Heart right ventricle (tissue), 16 donors: ENCODE results near the gene ELMO1. TPM values are rescaled to one million over a fixed set of nuclear protein-coding genes. Genes with fewer than 3 reads are reported as not detected.

ENCODE experiments used
- ATAC-seq, 8 donors: fragments of 200-7000 bp; cut with Tn5 transposase; one replicate each; pipeline ENCODE4 v1.9.1; 2020; ENCODE audit warnings: mild to moderate bottlenecking in 8 of 8, moderate library complexity in 8 of 8, moderate number of reproducible peaks in 1 of 8
- DNase-seq, 2 donors: peaks; one replicate each; pipeline ENCODE4 v3.0.0-alpha.2; 2020
- H3K27ac ChIP-seq, 10 donors: fragments of 200-600 bp; sonication (generic) in 2 of 10; one replicate each; pipeline versions ENCODE4 v1.5.0 to v1.8.0; 2020 to 2022; ENCODE audit warnings: mild to moderate bottlenecking in 3 of 10
- H3K27me3 ChIP-seq, 7 donors: fragments of 200-600 bp; one replicate each; pipeline ENCODE4 v1.8.0; 2021 to 2022; ENCODE audit warnings: mild to moderate bottlenecking in 2 of 7
- H3K36me3 ChIP-seq, 9 donors: fragments of 200-600 bp; sonication (generic) in 1 of 9; one replicate each; pipeline versions ENCODE4 v1.5.0 to v1.8.0; 2020 to 2022; ENCODE audit warnings: mild to moderate bottlenecking in 2 of 9
- H3K4me1 ChIP-seq, 9 donors: fragments of 200-600 bp; sonication (generic) in 1 of 9; one replicate each; pipeline versions ENCODE4 v1.5.0 to v1.8.0; 2020 to 2022; ENCODE audit warnings: mild to moderate bottlenecking in 4 of 9
- H3K4me3 ChIP-seq, 10 donors: fragments of 200-600 bp; sonication (generic) in 2 of 10; one replicate each; pipeline versions ENCODE4 v1.5.0 to v1.8.0; 2020 to 2022; ENCODE audit warnings: mild to moderate bottlenecking in 7 of 10, moderate library complexity in 2 of 10
- H3K9me3 ChIP-seq, 11 donors: fragments of 200-600 bp in 10 of 11; sonication (generic) in 2 of 11; one replicate each; pipeline versions ENCODE4 v1.5.0 to v1.8.0; 2013 to 2022; ENCODE audit warnings: mild to moderate bottlenecking in 2 of 11, control low read depth in 1 of 11, moderate library complexity in 1 of 11
- WGBS, 2 donors: extraction: QIAGEN DNeasy Blood & Tissue Kit; methylation state at CpG; one replicate each; pipeline ENCODE4 v1.1.7; 2013; ENCODE audit warnings: inconsistent platforms in 1 of 2; 5-methylcytosine and 5-hydroxymethylcytosine counted together
- intact Hi-C, 10 donors: fragments of 100-400 bp; cut with DNase I; formaldehyde crosslinking; loops; one replicate each; pipeline versions ENCODE4 v1.11.1 to v1.14.2; 2022
- polyA plus RNA-seq, 2 donors: library from polyadenylated mRNA; stranded (reverse); fragments of 200-250 nt; gene quantifications; one replicate each; pipeline ENCODE4 v1.2.3, GENCODE V29; 2013
- total RNA-seq, 10 donors: library from RNA; stranded (reverse); fragmentation: NEBNext Ultra II Directional in 3 of 10; extraction: Animal tissue kit (Norgen Biotek cat#: 25700) in 3 of 10; gene quantifications; one replicate each; pipeline versions ENCODE4 v1.2.1 to v1.2.4, GENCODE V29; 2021 to 2023
- TF ChIP-seq, protein P1 (sequence below), 9 donors: fragments of 200-600 bp; sonication (generic) in 2 of 9; IDR thresholded peaks; one replicate each; pipeline versions ENCODE4 v1.5.0 to v1.8.0; 2021 to 2022; ENCODE audit warnings: antibody characterized with exemption in 9 of 9, mild to moderate bottlenecking in 5 of 9, moderate library complexity in 1 of 9
- donor health status: Arrhythmogenic right ventricular cardiomyopathy.
- donor health status: ischemic (EF 13 %, LVEDD 7.1; RV severe dilation, severe dysfunction).
- donor health status: healthy with polysubstance abuse.
- donor health status: DM: no; HTN: yes; CAD: no.
- donor health status: DM: no; HTN: no; CAD: no.
- donor health status: ischemic (EF 25% LVEDD 6.9; RV normal size, moderate dysfunction).
- donor health status: ischemic (EF 25% LVEDD 5.7; RV mildly dilated, moderate dysfunction).
- donor health status: healthy.
- donor health status: DM: yes; HTN: yes; CAD: no.
- donor health status: Ischemic cardiomyopathy.
- donor health status: ischemic (EF 35%, LVEDD 5.7; RV mildly dilated, moderate dysfunction).
- donor health status: nonischemic (EF 11% LVEDD 7.7; RV severe dilation, severe dysfunction).
- donor health status: DM: yes; HTN: yes; CAD: no.
- donor health status: PGD.
- donor health status: ischemic (EF 29% LVEDD 5.4; RV normal size, mild dysfunction).
- donor health status: nonischemic (EF 23%, LVEDD 6.1; RV moderate dilation, normal function).

Gene ELMO1
- total and polyA plus RNA-seq, 12 donors = 8.5 to 18.0 (median 13.9) TPM

DNA sequence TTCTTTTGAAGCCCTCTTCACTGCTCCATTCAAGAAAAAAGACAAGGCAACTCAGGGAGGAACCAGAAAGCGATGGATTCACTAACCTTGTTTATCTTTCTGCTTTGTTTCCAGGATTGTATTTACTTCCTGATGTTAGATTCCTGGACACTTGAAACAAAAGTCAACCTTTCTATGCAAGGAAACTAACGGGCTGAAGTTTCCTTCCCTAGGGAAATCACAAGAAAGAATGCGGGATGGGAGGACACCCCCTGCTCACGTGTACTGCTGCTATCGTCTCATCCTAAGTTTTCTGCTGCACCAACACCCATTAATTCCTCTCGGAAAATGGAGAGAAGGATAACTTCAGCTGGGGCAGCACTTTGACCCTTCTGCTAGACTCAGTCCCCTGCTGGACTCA lies 50.3 kb downstream of the ELMO1 start:
- WGBS, 2 donors = 64 to 71% methylated on average over 6 of the region's 6 CpGs
- intact Hi-C loops = no loop called here
- H3K4me1 ChIP-seq = peaks cover 0 to 36% (median 12%) of the 10 kb centered on the region in 9 donors
- no peaks in the 10 kb centered on the region for H3K36me3 ChIP-seq
- TF ChIP-seq, protein P1, sequence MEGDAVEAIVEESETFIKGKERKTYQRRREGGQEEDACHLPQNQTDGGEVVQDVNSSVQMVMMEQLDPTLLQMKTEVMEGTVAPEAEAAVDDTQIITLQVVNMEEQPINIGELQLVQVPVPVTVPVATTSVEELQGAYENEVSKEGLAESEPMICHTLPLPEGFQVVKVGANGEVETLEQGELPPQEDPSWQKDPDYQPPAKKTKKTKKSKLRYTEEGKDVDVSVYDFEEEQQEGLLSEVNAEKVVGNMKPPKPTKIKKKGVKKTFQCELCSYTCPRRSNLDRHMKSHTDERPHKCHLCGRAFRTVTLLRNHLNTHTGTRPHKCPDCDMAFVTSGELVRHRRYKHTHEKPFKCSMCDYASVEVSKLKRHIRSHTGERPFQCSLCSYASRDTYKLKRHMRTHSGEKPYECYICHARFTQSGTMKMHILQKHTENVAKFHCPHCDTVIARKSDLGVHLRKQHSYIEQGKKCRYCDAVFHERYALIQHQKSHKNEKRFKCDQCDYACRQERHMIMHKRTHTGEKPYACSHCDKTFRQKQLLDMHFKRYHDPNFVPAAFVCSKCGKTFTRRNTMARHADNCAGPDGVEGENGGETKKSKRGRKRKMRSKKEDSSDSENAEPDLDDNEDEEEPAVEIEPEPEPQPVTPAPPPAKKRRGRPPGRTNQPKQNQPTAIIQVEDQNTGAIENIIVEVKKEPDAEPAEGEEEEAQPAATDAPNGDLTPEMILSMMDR (IDR thresholded peaks at IDR 0.05) = no peak
- DNase-seq = no peak
- H3K27ac ChIP-seq = peak overlapping the region in 6 of 10 donors; percentile 3 to 49 (median 38)
- ATAC-seq = peak in 3 of 8 donors; percentile 15 to 60 (median 21)
- H3K4me3 ChIP-seq = no peak overlapping the region
- H3K27me3 ChIP-seq = no peaks in the 10 kb centered on the region
- peaks cover 0 to 9% (median 0%) of the 10 kb centered on the region in 11 donors for H3K9me3 ChIP-seq

DNA sequence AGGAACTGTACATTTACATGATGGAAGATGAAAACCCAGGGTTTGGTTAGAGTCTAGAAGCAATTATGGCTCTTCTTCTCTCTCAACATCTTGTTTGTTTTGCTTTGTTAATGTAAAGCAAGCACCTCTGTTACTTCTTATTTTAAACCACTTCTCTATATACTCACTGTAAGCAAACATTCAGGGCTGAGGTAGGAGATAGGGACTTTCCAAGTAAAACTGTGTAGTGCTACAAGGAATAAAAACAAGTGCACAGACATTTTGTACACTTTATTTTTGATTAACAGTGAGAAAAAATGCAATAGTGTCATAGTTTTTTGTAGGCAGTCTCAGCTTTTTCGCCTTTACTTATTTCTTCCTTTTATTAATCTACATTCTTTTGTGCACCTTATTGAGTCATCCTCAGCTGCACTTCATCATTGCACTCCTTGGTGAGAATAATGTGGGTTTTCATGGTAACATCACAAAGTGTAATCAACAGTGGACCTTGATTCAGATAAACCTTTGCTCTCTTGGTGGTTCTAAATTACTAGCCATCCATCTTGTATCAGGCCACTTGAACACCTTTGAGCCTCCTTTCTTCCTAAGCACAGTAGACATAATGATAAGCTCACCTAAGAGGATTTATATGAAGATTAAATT lies 52.9 kb downstream of the ELMO1 start:
- Histone ChIP-seq H3K9me3 (no peaks in the 10 kb centered on the region), H3K4me3 (no peak overlapping the region), H3K27me3 (no peaks in the 10 kb centered on the region), H3K27ac (no peak overlapping the region), H3K4me1 (peaks cover 4 to 60% (median 26%) of the 10 kb centered on the region in 9 donors), H3K36me3 (no peaks in the 10 kb centered on the region)
- 93 to 98% methylated on average over 1 of the region's 1 CpG for WGBS, 2 donors
- ATAC-seq (no peak), DNase-seq (no peak)
- TF ChIP-seq, protein P1 (IDR thresholded peaks at IDR 0.05) = no peak
- intact Hi-C loops = loop anchor here in 1 of 10 donors (2.0 kb wide), 1 partner anchor 45 kb away; no protein-coding TSS in a partner anchor

DNA sequence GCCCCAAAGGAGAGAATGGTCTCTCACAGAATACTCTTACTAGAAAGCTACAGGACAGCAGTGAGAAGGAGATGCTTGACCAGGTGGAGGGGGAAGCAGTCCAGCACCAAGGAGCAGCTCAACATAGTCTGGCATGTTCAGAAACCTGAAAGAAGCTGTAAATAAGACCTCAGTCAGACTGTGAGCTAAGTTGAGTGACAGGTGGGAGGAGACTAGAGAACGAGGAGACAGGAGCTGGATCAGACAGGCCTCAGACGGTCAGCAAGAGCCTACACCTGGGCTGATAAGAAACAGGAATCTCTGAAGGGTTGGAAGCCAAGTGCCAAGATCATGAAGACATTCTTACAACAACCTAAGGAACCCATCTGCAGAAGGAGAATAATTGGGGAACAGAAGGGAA lies 54.5 kb downstream of the ELMO1 start:
- no peak overlapping the region for H3K4me3 ChIP-seq
- H3K4me1 ChIP-seq = peaks cover 8 to 57% (median 35%) of the 10 kb centered on the region in 9 donors
- H3K27ac ChIP-seq = no peak overlapping the region
- DNase-seq (no peak), ATAC-seq (no peak)
- TF ChIP-seq, protein P1 (IDR thresholded peaks at IDR 0.05) = no peak
- H3K9me3 ChIP-seq = no peaks in the 10 kb centered on the region
- intact Hi-C loops = loop anchor here in 1 of 10 donors (5.0 kb wide), 1 partner anchor 42 kb away; no protein-coding TSS in a partner anchor
- WGBS, 2 donors = 71 to 79% methylated on average over 2 of the region's 2 CpGs
- H3K36me3 ChIP-seq = no peaks in the 10 kb centered on the region
- H3K27me3 ChIP-seq = no peaks in the 10 kb centered on the region

DNA sequence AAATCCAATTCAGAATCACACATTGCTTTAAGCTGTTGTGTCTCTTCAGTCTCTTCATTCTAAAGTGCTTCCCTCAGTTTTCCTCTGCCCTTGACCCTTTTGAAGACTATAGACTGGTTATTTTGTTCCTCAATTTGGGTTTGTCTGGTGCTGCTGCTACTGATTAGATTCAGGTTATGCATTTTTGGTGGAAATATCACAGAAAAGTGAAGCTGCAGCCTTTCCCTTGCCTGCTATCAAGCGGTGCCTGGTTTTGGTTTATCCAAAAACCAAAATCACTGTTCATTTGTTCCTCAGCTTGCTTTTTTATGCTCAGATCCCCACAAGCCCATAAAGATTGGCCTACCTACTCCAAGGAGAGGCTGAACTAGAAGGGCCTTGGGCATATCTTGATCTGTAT lies 55.2 kb downstream of the ELMO1 start:
- no peak overlapping the region for H3K27ac ChIP-seq
- H3K36me3 ChIP-seq = no peaks in the 10 kb centered on the region
- TF ChIP-seq, protein P1 (IDR thresholded peaks at IDR 0.05) = no peak
- no peaks in the 10 kb centered on the region for H3K9me3 ChIP-seq
- H3K4me3 ChIP-seq = no peak overlapping the region
- no peak for ATAC-seq
- 100% methylated on average over 1 of the region's 1 CpG for WGBS, 2 donors
- peaks cover 4 to 53% (median 31%) of the 10 kb centered on the region in 9 donors for H3K4me1 ChIP-seq
- no peak for DNase-seq
- intact Hi-C loops = loop anchor here in 1 of 10 donors (5.0 kb wide), 1 partner anchor 41 kb away; no protein-coding TSS in a partner anchor
- H3K27me3 ChIP-seq = no peaks in the 10 kb centered on the region
